ENCODE measurements around the gene RECK. TPM values are rescaled to one million over a fixed set of nuclear protein-coding genes. Genes with fewer than 3 reads are reported as not detected.

RECK gene
- total and polyA plus RNA-seq, 2 experiments from 2014 or later = 8.5 to 11.1 TPM

- Histone ChIP-seq H3K36me3 (no peaks in the 10 kb centered on the region), H3K27me3 (no peaks in the 10 kb centered on the region), H3K4me3 (no peak overlapping the region), H3K9me3 (ENCODE audit: low read depth) (no peaks in the 10 kb centered on the region), H3K27ac (no peak overlapping the region), H3K4me1 (ENCODE audit: low read depth) (peaks cover 18% of the 10 kb centered on the region)
- DNase-seq (ENCODE audit: low read depth in 1 of 2, low spot score in 1 of 2) = no peak
- TF ChIP-seq CTCF (IDR thresholded peaks at IDR 0.05; ENCODE audit: low read depth, low read length) = no peak
Measured at GRCh38 chr9:36050476-36050875, 13.8 kb downstream of the RECK start.

- TF ChIP-seq CTCF (IDR thresholded peaks at IDR 0.05; ENCODE audit: low read depth, low read length) = no peak
Measured at GRCh38 chr9:36051317-36051716, 14.6 kb downstream of the RECK start.

GRCh38 chr9:36053971-36054370, 17.3 kb downstream of the RECK start:
- no peak for TF ChIP-seq CTCF (IDR thresholded peaks at IDR 0.05; ENCODE audit: low read depth, low read length)
- no peaks in the 10 kb centered on the region for H3K36me3 ChIP-seq
- DNase-seq (ENCODE audit: low read depth in 1 of 2, low spot score in 1 of 2) = peak; percentile 23 to 28
- H3K27ac ChIP-seq = peak overlapping the region; percentile 61
- no peaks in the 10 kb centered on the region for H3K9me3 ChIP-seq (ENCODE audit: low read depth)
- H3K4me3 ChIP-seq = no peak overlapping the region
- H3K4me1 ChIP-seq (ENCODE audit: low read depth) = peaks cover 18% of the 10 kb centered on the region
- H3K27me3 ChIP-seq = no peaks in the 10 kb centered on the region

More at GRCh38 chr9:36051317-36051716, 14.6 kb downstream of the RECK start:
- H3K9me3 ChIP-seq (ENCODE audit: low read depth) = no peaks in the 10 kb centered on the region
- no peak for DNase-seq (ENCODE audit: low read depth in 1 of 2, low spot score in 1 of 2)
- no peak overlapping the region for H3K27ac ChIP-seq
- peaks cover 18% of the 10 kb centered on the region for H3K4me1 ChIP-seq (ENCODE audit: low read depth)
- H3K4me3 ChIP-seq = no peak overlapping the region
- no peaks in the 10 kb centered on the region for H3K36me3 ChIP-seq
- no peaks in the 10 kb centered on the region for H3K27me3 ChIP-seq

GRCh38 chr9:36056896-36057295, 20.2 kb downstream of the RECK start:
- no peaks in the 10 kb centered on the region for H3K36me3 ChIP-seq
- no peak overlapping the region for H3K27ac ChIP-seq
- H3K4me3 ChIP-seq = no peak overlapping the region
- no peaks in the 10 kb centered on the region for H3K27me3 ChIP-seq
- peak in 1 of 2 donors; percentile 15 for DNase-seq (ENCODE audit: low read depth in 1 of 2, low spot score in 1 of 2)
- H3K9me3 ChIP-seq (ENCODE audit: low read depth) = no peaks in the 10 kb centered on the region
- TF ChIP-seq CTCF (IDR thresholded peaks at IDR 0.05; ENCODE audit: low read depth, low read length) = no peak
- H3K4me1 ChIP-seq (ENCODE audit: low read depth) = peaks cover 18% of the 10 kb centered on the region

GRCh38 chr9:36063804-36064447, 27.2 kb downstream of the RECK start:
- H3K27me3 ChIP-seq = no peaks in the 10 kb centered on the region
- peak overlapping the region; percentile 80 for H3K27ac ChIP-seq
- peaks cover 19% of the 10 kb centered on the region for H3K4me1 ChIP-seq (ENCODE audit: low read depth)
- no peak for TF ChIP-seq CTCF (IDR thresholded peaks at IDR 0.05; ENCODE audit: low read depth, low read length)
- H3K4me3 ChIP-seq = no peak overlapping the region
- H3K9me3 ChIP-seq (ENCODE audit: low read depth) = no peaks in the 10 kb centered on the region
- DNase-seq (ENCODE audit: low read depth in 1 of 2, low spot score in 1 of 2) = peak; percentile 45 to 69
- H3K36me3 ChIP-seq = peaks cover 11% of the 10 kb centered on the region

Measured in cardiac muscle cell (in vitro differentiated cells and primary cell).